H9 (cell line): ENCODE results near the gene PRSS22. TPM values are rescaled to one million over a fixed set of nuclear protein-coding genes. Genes with fewer than 3 reads are reported as not detected.

Source experiments
- DNase-seq: peaks from one replicate; pipeline ENCODE4 v3.0.0-alpha.2; 2017
- H2AFZ ChIP-seq: one replicate; pipeline ENCODE4 v1.6.1; 2013; ENCODE audit warnings: mild to moderate bottlenecking, low read length, control low read depth, moderate library complexity
- H2AK5ac ChIP-seq: 2 replicates; pipeline ENCODE4 v1.6.1; 2013; ENCODE audit warnings: low read length, control low read depth, mixed read lengths; ENCODE audit not compliant: insufficient read length
- H2BK120ac ChIP-seq: one replicate; pipeline ENCODE4 v1.6.1; 2013; ENCODE audit warnings: low read depth, mild to moderate bottlenecking, low read length, control low read depth, inconsistent platforms; ENCODE audit not compliant: poor library complexity, severe bottlenecking
- H2BK12ac ChIP-seq: 2 replicates; pipeline ENCODE4 v1.6.1; 2013; ENCODE audit warnings: low read length, control low read depth, mixed read lengths, low read depth; ENCODE audit not compliant: insufficient read length
- H2BK15ac ChIP-seq: 2 replicates; pipeline ENCODE4 v1.6.1; 2013; ENCODE audit warnings: low read depth, low read length, control low read depth
- H2BK20ac ChIP-seq: one replicate; pipeline ENCODE4 v1.6.1; 2013; ENCODE audit warnings: low read depth, mild to moderate bottlenecking, low read length, control low read depth, inconsistent platforms; ENCODE audit not compliant: poor library complexity, severe bottlenecking
- H2BK5ac ChIP-seq: 2 replicates; pipeline ENCODE4 v1.6.1; 2013; ENCODE audit warnings: low read length, control low read depth, mixed read lengths; ENCODE audit not compliant: insufficient read length
- H3K14ac ChIP-seq: 2 replicates; pipeline ENCODE4 v1.6.1; 2013; ENCODE audit warnings: low read length, control low read depth; ENCODE audit not compliant: insufficient read depth
- H3K18ac ChIP-seq: 2 replicates; pipeline ENCODE4 v1.6.1; 2013; ENCODE audit warnings: low read depth, mild to moderate bottlenecking, mixed read lengths, low read length, control low read depth; ENCODE audit not compliant: insufficient read length
- H3K23ac ChIP-seq: 2 replicates; pipeline ENCODE4 v1.6.1; 2013; ENCODE audit warnings: low read length, control low read depth, mixed read lengths, low read depth; ENCODE audit not compliant: insufficient read length
- H3K23me2 ChIP-seq: 2 replicates; pipeline ENCODE4 v1.6.1; 2013; ENCODE audit warnings: low read depth, mild to moderate bottlenecking, mixed read lengths, low read length, control low read depth; ENCODE audit not compliant: insufficient read length, poor library complexity, severe bottlenecking
- H3K27ac ChIP-seq: 2 replicates; pipeline ENCODE4 v1.5.1; 2013; ENCODE audit warnings: low read length, control low read depth, mixed read lengths, low read depth; ENCODE audit not compliant: insufficient read length
- H3K27me3 ChIP-seq: 2 replicates; pipeline ENCODE4 v1.6.1; 2013; ENCODE audit warnings: low read length, control low read depth, inconsistent platforms; ENCODE audit not compliant: insufficient read depth
- H3K4ac ChIP-seq: 2 replicates; pipeline ENCODE4 v1.6.1; 2013; ENCODE audit warnings: low read depth, mild to moderate bottlenecking, control low read depth, inconsistent platforms, low read length, moderate library complexity
- H3K4me1 ChIP-seq: 2 replicates; pipeline ENCODE4 v1.6.1; 2013; ENCODE audit warnings: low read length, control low read depth, inconsistent platforms; ENCODE audit not compliant: insufficient read depth
- H3K4me2 ChIP-seq: 2 replicates; pipeline ENCODE4 v1.6.1; 2013; ENCODE audit warnings: low read length, control low read depth, mixed read lengths; ENCODE audit not compliant: insufficient read length, insufficient read depth
- H3K56ac ChIP-seq: 2 replicates; pipeline ENCODE4 v1.6.1; 2013; ENCODE audit warnings: low read depth, mild to moderate bottlenecking, mixed read lengths, low read length, control low read depth; ENCODE audit not compliant: insufficient read length
- H3K79me1 ChIP-seq: 2 replicates; pipeline ENCODE4 v1.6.1; 2013; ENCODE audit warnings: low read depth, mild to moderate bottlenecking, moderate library complexity, low read length, control low read depth, inconsistent platforms; ENCODE audit not compliant: insufficient read depth, poor library complexity, severe bottlenecking
- H3K79me2 ChIP-seq: 2 replicates; pipeline ENCODE4 v1.6.1; 2013; ENCODE audit warnings: low read length, control low read depth, inconsistent platforms; ENCODE audit not compliant: insufficient read depth
- H3K9ac ChIP-seq: 2 replicates; pipeline ENCODE4 v1.6.1; 2013; ENCODE audit warnings: low read length, control low read depth, mixed read lengths; ENCODE audit not compliant: insufficient read length; ENCODE audit errors: extremely low read depth
- H3K9me3 ChIP-seq: one replicate; pipeline ENCODE4 v1.6.1; 2013; ENCODE audit warnings: low read depth, low read length, inconsistent platforms; ENCODE audit not compliant: control insufficient read depth
- H3T11ph ChIP-seq: one replicate; pipeline ENCODE4 v1.6.1; 2013; ENCODE audit warnings: mild to moderate bottlenecking, low read length, control low read depth, inconsistent platforms
- H4K20me1 ChIP-seq: one replicate; pipeline ENCODE4 v1.6.1; 2013; ENCODE audit not compliant: control insufficient read depth, insufficient read length, insufficient read depth
- H4K5ac ChIP-seq: 2 replicates; pipeline ENCODE4 v1.6.1; 2013; ENCODE audit warnings: low read depth, mild to moderate bottlenecking, mixed read lengths, low read length, control low read depth; ENCODE audit not compliant: insufficient read length
- H4K8ac ChIP-seq: replicated peaks from 2 replicates; pipeline ENCODE4 v1.6.1; 2013; ENCODE audit warnings: low read length, control low read depth, mixed read lengths, low read depth; ENCODE audit not compliant: insufficient read length
- H4K91ac ChIP-seq: 2 replicates; pipeline ENCODE4 v1.6.1; 2013; ENCODE audit warnings: low read depth, mild to moderate bottlenecking, moderate library complexity, mixed read lengths, low read length, control low read depth; ENCODE audit not compliant: insufficient read length
- H3K27ac Mint-ChIP-seq, 3 experiments: 2 replicates in 2 of 3; 3 replicates in 1 of 3; pipeline ENCODE4 v1.8.0; 2020 to 2021; ENCODE audit warnings: mixed read lengths in 3 of 3, mild to moderate bottlenecking in 1 of 3, moderate library complexity in 1 of 3
- H3K27me3 Mint-ChIP-seq: 2 replicates; pipeline ENCODE4 v1.8.0; 2021; ENCODE audit warnings: low read depth, mild to moderate bottlenecking, moderate library complexity, mixed read lengths
- H3K36me3 Mint-ChIP-seq, 3 experiments: 2 replicates in 2 of 3; 3 replicates in 1 of 3; pipeline ENCODE4 v1.8.0; 2020 to 2021; ENCODE audit warnings: low read depth in 3 of 3, mixed read lengths in 3 of 3; ENCODE audit not compliant: insufficient read depth in 1 of 3
- H3K4me1 Mint-ChIP-seq, 2 experiments: 2 replicates each; pipeline ENCODE4 v1.8.0; 2020; ENCODE audit warnings: mixed read lengths in 2 of 2
- H3K4me3 Mint-ChIP-seq, 2 experiments: 2 replicates in 1 of 2; 3 replicates in 1 of 2; pipeline ENCODE4 v1.8.0; 2020 to 2021; ENCODE audit warnings: mild to moderate bottlenecking in 2 of 2, mixed read lengths in 2 of 2, moderate library complexity in 1 of 2
- H3K9me3 Mint-ChIP-seq, 2 experiments: 2 replicates in 1 of 2; 3 replicates in 1 of 2; pipeline ENCODE4 v1.8.0; 2020; ENCODE audit warnings: mild to moderate bottlenecking in 2 of 2, mixed read lengths in 2 of 2, moderate library complexity in 1 of 2
- CTCF ChIP-seq: fragments of 200-600 bp; sonication (generic); conservative IDR thresholded peaks from 3 replicates; pipeline ENCODE4 v1.8.0; 2021; ENCODE audit warnings: antibody characterized with exemption, mild to moderate bottlenecking
- WGBS: extraction: QIAGEN DNeasy Blood & Tissue Kit; methylation state at CpG from one replicate; pipeline ENCODE4 v1.1.7; 2013; ENCODE audit warnings: missing lambda C conversion rate, low lambda C conversion rate, mixed read lengths; ENCODE audit not compliant: insufficient read length; ENCODE audit errors: extremely low coverage; 5-methylcytosine and 5-hydroxymethylcytosine counted together
- total RNA-seq: library from RNA; stranded (reverse); gene quantifications from 2 replicates; pipeline ENCODE4 v1.2.1, GENCODE V29; 2021

PRSS22 gene
- total RNA-seq, 1 experiment from 2014 or later = 1.9 TPM

GRCh38 chr16:2896480-2897010 is 38.6 kb upstream of the PRSS22 start:
- Mint-ChIP-seq H3K27me3 (no peaks in the 10 kb centered on the region; the same call in 1 of the 2 replicates), H3K4me3 (0 out of 5 replicates have a peak overlapping the region, but pooled peaks of 1 of the 2 experiments have one; percentile 23), H3K9me3 (no peaks in the 10 kb centered on the region), H3K27ac (no peak overlapping the region), H3K4me1 (no peaks in the 10 kb centered on the region), H3K36me3 (no peaks in the 10 kb centered on the region; a peak in 1 of 7 replicates)
- H3K79me2 ChIP-seq = no peaks in the 10 kb centered on the region
- H3K79me1 ChIP-seq = no peaks in the 10 kb centered on the region
- no peak overlapping the region for H3T11ph ChIP-seq
- H4K91ac ChIP-seq = no peak overlapping the region
- H3K27ac ChIP-seq = no peak overlapping the region
- no peak overlapping the region for H2BK20ac ChIP-seq
- H3K9ac ChIP-seq = no peak overlapping the region
- TF ChIP-seq CTCF = no peak
- H2BK15ac ChIP-seq = no peak overlapping the region
- no peak overlapping the region for H3K4me2 ChIP-seq
- H3K14ac ChIP-seq = no peak overlapping the region
- no peak overlapping the region for H4K5ac ChIP-seq
- no CpG with 5 or more reads among the region's 19 CpGs for WGBS
- H2BK120ac ChIP-seq = no peak overlapping the region
- H3K18ac ChIP-seq = no peak overlapping the region
- DNase-seq = no peak
- H3K9me3 ChIP-seq = no peaks in the 10 kb centered on the region
- H3K27me3 ChIP-seq = no peaks in the 10 kb centered on the region
- H3K56ac ChIP-seq = no peak overlapping the region
- H3K23me2 ChIP-seq = no peaks in the 10 kb centered on the region
- H3K4me1 ChIP-seq = no peaks in the 10 kb centered on the region
- no peak overlapping the region for H3K23ac ChIP-seq
- no peak overlapping the region for H4K8ac ChIP-seq
- H4K20me1 ChIP-seq = peaks cover 2% of the 10 kb centered on the region
- H2BK5ac ChIP-seq = no peak overlapping the region
- no peak overlapping the region for H3K4ac ChIP-seq
- H2BK12ac ChIP-seq = no peak overlapping the region
- no peak overlapping the region for H2AK5ac ChIP-seq
- no peak overlapping the region for H2AFZ ChIP-seq
